Keratinocyte (primary cell): Measurements from ENCODE around the gene KLHDC4.
"Not testable (repeated sequence)": the region's sequence is repeated elsewhere in the genome, so short reads cannot be mapped to it uniquely, and the experiment has no call there.

Experiments used
- CTCF ChIP-seq, 3 experiments: IDR thresholded peaks in 1 of 3; conservative IDR thresholded peaks in 1 of 3; optimal IDR thresholded peaks in 1 of 3; 2 replicates in 2 of 3; 3 replicates in 1 of 3; pipeline versions ENCODE3 to v1.5.1; 2011; ENCODE audit warnings: low read length in 3 of 3, mild to moderate bottlenecking in 3 of 3, moderate library complexity in 2 of 3, control low read depth in 1 of 3, inconsistent platforms in 1 of 3; ENCODE audit not compliant: insufficient read depth in 2 of 3; ENCODE audit errors: extremely low read depth in 1 of 3
- EZH2 ChIP-seq: IDR thresholded peaks from one replicate; pipeline ENCODE4 v1.6.1; 2012; ENCODE audit warnings: inconsistent platforms, mild to moderate bottlenecking, low read length, moderate library complexity

- not testable (repeated sequence) for TF ChIP-seq CTCF (optimal IDR thresholded peaks at IDR 0.05 in 1 of 3, IDR thresholded peaks at IDR 0.05 in 1 of 3, conservative IDR thresholded peaks at IDR 0.05 in 1 of 3; ENCODE audit: extremely low read depth in 1 of 3, insufficient read depth in 2 of 3, low read length in 3 of 3); EZH2
These were observed 1.7 kb upstream of the KLHDC4 start for GRCh38 chr16:87767456-87767855.
